GM19023 (cell line): ENCODE measurements around the gene PPP4R4.

ENCODE experiments used
- ATAC-seq: cut with Tn5 transposase; IDR thresholded peaks from one replicate; pipeline ENCODE4 v1.9.1; 2021; ENCODE audit warnings: mild to moderate bottlenecking, moderate library complexity; ENCODE audit not compliant: unreplicated experiment

The PPP4R4 gene

GRCh38 chr14:94303111-94303510, 129.0 kb downstream of the PPP4R4 start:
- ATAC-seq, result no peak

- no peak for ATAC-seq
Observed at GRCh38 chr14:94304243-94304642, 130.1 kb downstream of the PPP4R4 start.

- no peak for ATAC-seq
Observed at GRCh38 chr14:94305620-94306019, 131.5 kb downstream of the PPP4R4 start.

- ATAC-seq, result no peak
Observed at GRCh38 chr14:94306047-94306978, 132.2 kb downstream of the PPP4R4 start.

GRCh38 chr14:94307410-94307992, 133.4 kb downstream of the PPP4R4 start:
- no peak for ATAC-seq

GRCh38 chr14:94309721-94310120, 135.6 kb downstream of the PPP4R4 start:
- ATAC-seq, result no peak

- no peak for ATAC-seq
Observed at GRCh38 chr14:94310248-94310647, 136.1 kb downstream of the PPP4R4 start.

- ATAC-seq, result no peak
Observed at GRCh38 chr14:94312481-94313246, 138.5 kb downstream of the PPP4R4 start.

GRCh38 chr14:94313991-94314655, 140.0 kb downstream of the PPP4R4 start:
- no peak for ATAC-seq

GRCh38 chr14:94314890-94315289, 140.8 kb downstream of the PPP4R4 start:
- ATAC-seq, result no peak

GRCh38 chr14:94316692-94317091, 142.6 kb downstream of the PPP4R4 start:
- ATAC-seq, result no peak

GRCh38 chr14:94317259-94317658, 143.1 kb downstream of the PPP4R4 start:
- ATAC-seq, result no peak

GRCh38 chr14:94320243-94320642, 146.1 kb downstream of the PPP4R4 start:
- no peak for ATAC-seq

- ATAC-seq, result no peak
Observed at GRCh38 chr14:94321421-94322271, 147.5 kb downstream of the PPP4R4 start.

- ATAC-seq, result no peak
Observed at GRCh38 chr14:94322648-94323570, 148.8 kb downstream of the PPP4R4 start, which contains the start of gene SERPINA6. SERPINA6 (minus strand) TSS chr14:94323336; CDS start chr14:94314648, 8,688 bp downstream.

- no peak for ATAC-seq
Observed at GRCh38 chr14:94328196-94328595, 154.1 kb downstream of the PPP4R4 start.
